ENCODE results near the gene LSM12.
"Not testable (repeated sequence)": the region's sequence is repeated elsewhere in the genome, so short reads cannot be mapped to it uniquely, and the experiment has no call there.

LSM12 gene

GRCh38 chr17:44034688-44035087 lies 31.8 kb downstream of the LSM12 start:
- DNase-seq, result not testable (repeated sequence)

- DNase-seq, result no peak
These were observed 32.5 kb downstream of the LSM12 start for GRCh38 chr17:44033861-44034408.

GRCh38 chr17:44030482-44030881 lies 36.0 kb downstream of the LSM12 start:
- DNase-seq, result no peak

- no peak for DNase-seq
These were observed 36.7 kb downstream of the LSM12 start for GRCh38 chr17:44029736-44030135.

- no peak for DNase-seq
These were observed 41.6 kb downstream of the LSM12 start for GRCh38 chr17:44024853-44025252.

- no peak for DNase-seq
These were observed 42.2 kb downstream of the LSM12 start for GRCh38 chr17:44024271-44024663.

GRCh38 chr17:44023545-44024270 lies 42.8 kb downstream of the LSM12 start:
- DNase-seq, result no peak

GRCh38 chr17:44022246-44022645 lies 44.2 kb downstream of the LSM12 start:
- no peak for DNase-seq

- not testable (repeated sequence) for DNase-seq
These were observed 45.2 kb downstream of the LSM12 start for GRCh38 chr17:44021227-44021626.

GRCh38 chr17:44014437-44015172 lies 51.9 kb downstream of the LSM12 start, which contains the start of gene TMEM101:
Gene TMEM101 (minus strand): TSS chr17:44014963. CDS start chr17:44014952, 11 bp downstream.
- peak; percentile 86 for DNase-seq

- DNase-seq, result no peak
These were observed 52.4 kb downstream of the LSM12 start for GRCh38 chr17:44014133-44014436.

- no peak for DNase-seq
These were observed 53.6 kb downstream of the LSM12 start for GRCh38 chr17:44012874-44013273.

- DNase-seq, result no peak
These were observed 54.1 kb downstream of the LSM12 start for GRCh38 chr17:44012391-44012790.

GRCh38 chr17:44011876-44012275 lies 54.6 kb downstream of the LSM12 start:
- no peak for DNase-seq

GRCh38 chr17:44010966-44011647 lies 55.4 kb downstream of the LSM12 start:
- DNase-seq, result no peak

- DNase-seq, result no peak
These were observed 58.1 kb downstream of the LSM12 start for GRCh38 chr17:44008205-44008909.

GRCh38 chr17:44007346-44008204 lies 58.9 kb downstream of the LSM12 start:
- DNase-seq, result no peak

GRCh38 chr17:44006598-44007345 lies 59.7 kb downstream of the LSM12 start:
- DNase-seq, result peak; percentile 97

GRCh38 chr17:44006272-44006597 lies 60.2 kb downstream of the LSM12 start:
- DNase-seq, result no peak

GRCh38 chr17:44005527-44006271 lies 60.8 kb downstream of the LSM12 start:
- DNase-seq, result peak; percentile 36
